Measurements from ENCODE around the gene CDCA8.

CDCA8 gene

DNA sequence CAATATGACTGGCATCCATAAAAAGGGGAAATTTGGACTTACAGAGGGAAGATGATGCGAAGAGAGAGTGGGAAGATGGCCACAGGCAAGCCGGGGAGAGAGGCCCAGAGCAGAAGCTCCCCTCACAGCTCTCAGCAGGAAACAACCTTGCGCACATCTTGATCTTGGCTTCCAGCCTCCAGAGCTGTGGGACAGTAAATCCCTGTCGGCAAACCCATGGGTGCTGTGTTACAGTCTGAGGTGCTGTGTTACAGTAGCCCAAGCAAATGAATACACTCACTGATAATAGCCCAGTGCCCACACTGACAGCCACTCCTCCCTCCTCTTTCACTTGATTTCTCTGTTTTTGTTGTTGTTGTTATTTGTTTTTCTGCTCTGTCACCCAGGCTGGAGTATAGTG is 22.4 kb downstream of the CDCA8 start:
- H3K36me3 Mint-ChIP-seq (ENCODE audit: low read depth): peaks cover under 1% of the 10 kb centered on the region
- H3K9me3 Mint-ChIP-seq: no peaks in the 10 kb centered on the region
- no peak overlapping the region for H3K27ac Mint-ChIP-seq
- H3K4me3 Mint-ChIP-seq: no peak overlapping the region
- no peaks in the 10 kb centered on the region for H3K27me3 Mint-ChIP-seq
- H3K4me1 Mint-ChIP-seq (ENCODE audit: low read depth): no peaks in the 10 kb centered on the region
- intact Hi-C loops (cut with micrococcal nuclease): no loop called here

DNA sequence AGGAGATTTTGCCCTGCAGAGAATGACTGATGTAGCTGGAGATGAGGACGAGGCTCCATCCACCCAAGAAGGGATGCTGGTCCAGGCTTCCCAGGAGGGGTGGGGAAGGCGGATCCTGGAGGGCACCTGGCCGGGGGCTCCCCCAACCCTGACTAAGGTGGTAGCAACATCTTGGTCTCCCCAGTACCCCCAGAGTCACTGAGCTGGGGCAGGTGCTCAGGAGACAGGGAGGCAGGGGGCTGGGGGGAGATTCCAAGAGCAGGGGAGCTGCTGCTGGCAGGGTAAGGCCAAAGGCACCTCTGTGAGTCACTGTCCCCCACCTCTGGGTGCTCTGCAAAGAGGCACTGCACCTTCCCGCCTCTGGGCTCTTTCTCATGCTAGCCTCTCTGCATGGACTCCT is 24.0 kb downstream of the CDCA8 start:
- H3K36me3 Mint-ChIP-seq (ENCODE audit: low read depth): no peaks in the 10 kb centered on the region
- no peak overlapping the region for H3K4me3 Mint-ChIP-seq
- no peaks in the 10 kb centered on the region for H3K4me1 Mint-ChIP-seq (ENCODE audit: low read depth)
- no peaks in the 10 kb centered on the region for H3K9me3 Mint-ChIP-seq
- no peak overlapping the region for H3K27ac Mint-ChIP-seq
- intact Hi-C loops (cut with micrococcal nuclease): no loop called here
- no peaks in the 10 kb centered on the region for H3K27me3 Mint-ChIP-seq

DNA sequence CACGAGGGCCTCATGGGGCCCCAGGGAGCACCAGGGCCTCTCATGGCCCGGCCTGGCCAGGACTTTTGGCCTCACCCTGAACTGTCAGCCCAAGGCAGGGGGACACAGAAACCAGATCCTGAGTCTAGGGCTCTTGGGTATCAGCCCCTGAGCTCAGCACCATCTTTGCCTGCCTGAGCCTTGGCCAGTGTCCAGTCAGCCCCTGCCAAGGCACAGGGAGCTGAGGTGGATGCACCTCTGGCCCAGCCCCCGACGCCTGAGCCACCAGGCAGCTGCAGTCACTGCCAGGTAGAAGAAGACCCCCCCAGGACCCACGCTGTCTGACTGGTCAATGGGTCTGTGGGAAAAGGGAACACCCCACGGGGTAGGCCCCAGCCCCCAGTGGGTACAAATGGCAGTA is 25.3 kb downstream of the CDCA8 start:
- H3K4me1 Mint-ChIP-seq (ENCODE audit: low read depth): no peaks in the 10 kb centered on the region
- no peaks in the 10 kb centered on the region for H3K27me3 Mint-ChIP-seq
- no peaks in the 10 kb centered on the region for H3K36me3 Mint-ChIP-seq (ENCODE audit: low read depth)
- H3K27ac Mint-ChIP-seq: no peak overlapping the region
- intact Hi-C loops (cut with micrococcal nuclease): no loop called here
- H3K9me3 Mint-ChIP-seq: no peaks in the 10 kb centered on the region
- H3K4me3 Mint-ChIP-seq: no peak overlapping the region

DNA sequence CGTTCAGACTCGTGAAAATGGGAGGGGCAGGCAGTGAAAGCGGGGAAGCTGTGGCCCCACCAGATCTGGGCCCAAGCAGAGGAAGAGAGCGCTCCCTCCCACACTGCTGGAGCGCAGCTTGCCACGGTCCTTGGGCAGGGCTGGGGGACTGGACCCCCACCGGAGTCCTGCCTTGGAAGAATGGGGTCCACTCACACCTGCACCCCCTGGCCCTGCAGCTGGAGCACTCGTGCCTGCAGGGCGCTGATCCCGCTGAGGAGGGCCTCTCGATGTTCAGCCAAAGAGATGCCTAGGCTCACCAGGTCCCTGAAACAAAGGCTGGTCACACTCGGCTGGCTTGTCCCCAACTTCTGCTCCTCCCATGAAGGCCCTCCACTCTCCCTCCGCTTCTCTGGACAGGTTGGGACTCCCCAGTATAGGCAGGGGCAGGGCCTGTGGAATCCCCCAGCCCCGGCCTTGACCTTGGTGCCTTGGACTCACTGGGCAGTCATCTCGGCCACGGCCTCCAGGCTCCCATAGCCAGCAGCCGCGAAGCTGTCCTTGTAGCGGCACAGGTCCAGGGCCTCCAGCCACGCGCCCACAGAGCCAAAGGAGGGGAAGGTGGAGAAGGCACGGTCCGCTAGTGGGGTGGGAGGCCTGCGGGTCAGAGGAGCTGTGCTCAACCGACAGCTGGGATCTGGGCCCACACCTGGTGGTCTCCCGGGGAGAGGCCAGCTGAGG is 26.0 kb downstream of the CDCA8 start:
- Mint-ChIP-seq H3K27ac (no peak overlapping the region), H3K4me3 (no peak overlapping the region), H3K4me1 (ENCODE audit: low read depth) (no peaks in the 10 kb centered on the region), H3K27me3 (no peaks in the 10 kb centered on the region), H3K9me3 (no peaks in the 10 kb centered on the region), H3K36me3 (ENCODE audit: low read depth) (no peaks in the 10 kb centered on the region)
- intact Hi-C loops (cut with micrococcal nuclease): no loop called here

DNA sequence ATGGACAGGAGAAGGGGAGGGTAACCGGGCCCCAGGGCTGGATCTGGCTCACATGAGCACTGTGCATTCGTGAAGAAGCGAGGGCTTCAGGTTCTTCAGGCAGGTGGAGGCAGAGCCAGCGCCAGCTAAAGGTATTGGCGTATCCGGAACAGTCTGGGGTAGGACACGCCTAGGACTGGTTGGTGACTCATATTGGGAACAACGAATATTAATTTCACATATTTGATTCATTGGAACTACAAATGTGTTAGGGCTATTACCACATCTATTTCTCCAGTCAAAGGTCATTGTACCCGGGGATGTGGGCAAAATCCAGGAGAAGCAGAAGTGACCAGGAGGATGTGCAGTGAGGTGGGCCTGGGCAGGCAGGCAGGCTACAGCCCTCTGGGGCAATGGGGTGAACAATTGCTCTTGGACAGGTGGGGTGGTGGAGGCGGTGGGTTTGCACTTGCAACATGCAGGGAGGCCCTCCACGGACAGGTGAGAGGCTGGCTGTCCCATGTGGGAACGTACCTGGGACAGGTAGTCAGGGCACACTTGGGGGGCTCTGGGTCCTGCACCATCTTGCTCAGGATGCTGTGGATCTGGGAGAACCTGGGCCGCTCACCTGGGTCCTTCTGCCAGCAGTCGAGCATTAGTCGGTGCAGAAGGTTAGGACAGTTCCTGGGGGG is 26.7 kb downstream of the CDCA8 start:
- Mint-ChIP-seq H3K27ac (no peak overlapping the region), H3K4me3 (no peak overlapping the region), H3K4me1 (ENCODE audit: low read depth) (no peaks in the 10 kb centered on the region), H3K36me3 (ENCODE audit: low read depth) (no peaks in the 10 kb centered on the region), H3K27me3 (no peaks in the 10 kb centered on the region), H3K9me3 (no peaks in the 10 kb centered on the region)
- intact Hi-C loops (cut with micrococcal nuclease): no loop called here

DNA sequence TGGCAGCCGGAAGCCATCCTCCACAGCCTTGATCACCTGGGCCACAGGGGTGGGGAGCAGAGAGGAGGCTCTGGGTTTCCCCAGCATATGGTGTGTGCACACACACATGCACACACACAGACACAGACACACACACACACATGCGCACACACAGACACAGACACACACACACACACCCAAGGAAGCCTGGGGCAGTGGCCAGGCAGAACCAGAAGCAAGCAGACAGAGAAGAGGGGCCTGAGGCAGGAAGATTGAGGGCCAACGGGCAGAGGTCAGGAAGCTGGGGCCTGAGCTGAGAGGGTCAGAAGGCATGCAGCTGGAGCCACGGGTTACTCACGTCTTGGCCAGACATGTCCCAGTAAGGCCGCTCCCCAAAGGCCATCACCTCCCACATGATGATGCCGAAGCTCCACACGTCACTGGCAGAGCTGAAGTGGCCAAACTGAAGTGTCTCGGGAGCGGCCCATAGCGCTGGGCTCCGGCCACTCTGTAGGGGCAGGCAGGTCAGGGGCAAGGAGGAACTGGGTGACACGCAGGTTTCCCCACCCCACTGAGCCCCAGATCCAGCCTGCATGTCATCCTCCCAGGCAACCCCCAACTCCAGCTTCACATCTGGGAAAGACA is 27.4 kb downstream of the CDCA8 start:
- H3K27ac Mint-ChIP-seq: no peak overlapping the region
- H3K4me3 Mint-ChIP-seq: no peak overlapping the region
- H3K27me3 Mint-ChIP-seq: no peaks in the 10 kb centered on the region
- intact Hi-C loops (cut with micrococcal nuclease): no loop called here
- H3K4me1 Mint-ChIP-seq (ENCODE audit: low read depth): no peaks in the 10 kb centered on the region
- no peaks in the 10 kb centered on the region for H3K36me3 Mint-ChIP-seq (ENCODE audit: low read depth)
- H3K9me3 Mint-ChIP-seq: no peaks in the 10 kb centered on the region

DNA sequence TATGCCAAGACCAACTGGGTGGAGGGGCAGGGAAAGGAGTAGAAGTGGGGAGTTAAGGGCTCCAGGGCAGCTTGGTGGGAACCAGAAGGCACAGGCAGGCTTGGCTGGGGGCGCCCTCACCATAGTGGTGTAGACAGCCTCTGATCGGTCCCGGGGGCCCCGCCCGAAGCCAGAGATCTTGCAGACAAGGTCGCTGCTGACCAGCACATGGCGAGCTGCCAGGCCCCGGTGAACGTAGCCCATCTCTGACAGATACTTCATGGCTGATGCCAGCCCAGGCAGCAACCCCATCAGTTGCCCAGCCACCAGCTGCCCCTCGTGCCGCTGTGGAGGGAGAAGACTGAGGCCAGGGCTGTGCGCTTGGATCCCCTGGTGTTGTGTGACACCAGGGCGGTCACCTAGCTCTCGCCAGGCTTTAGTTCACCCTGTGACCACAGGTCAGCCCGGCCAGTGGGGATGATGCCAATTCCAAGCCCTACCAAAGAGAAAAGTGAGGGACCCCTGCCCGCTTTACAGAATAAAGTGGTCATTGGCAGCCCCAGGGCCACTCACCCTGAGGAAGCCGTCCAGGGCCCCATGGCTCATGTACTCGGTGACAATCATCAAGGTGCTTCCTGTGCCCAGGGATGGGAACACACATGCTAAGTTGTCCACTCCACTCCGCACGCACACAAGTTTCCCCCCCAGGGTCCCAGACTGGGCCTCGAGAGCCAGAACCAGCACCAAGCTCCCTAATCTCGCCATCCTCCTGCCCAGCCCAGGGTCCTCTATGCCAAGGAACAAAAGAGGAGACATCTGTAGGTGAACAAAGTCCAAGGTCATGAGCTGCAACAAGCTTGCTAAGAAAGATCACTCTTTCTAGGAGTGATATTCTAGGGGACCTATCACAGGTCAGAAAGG is 28.2 kb downstream of the CDCA8 start:
- Mint-ChIP-seq H3K4me3 (no peak overlapping the region), H3K27ac (no peak overlapping the region), H3K9me3 (no peaks in the 10 kb centered on the region), H3K27me3 (peaks cover 1% of the 10 kb centered on the region), H3K36me3 (ENCODE audit: low read depth) (no peaks in the 10 kb centered on the region), H3K4me1 (ENCODE audit: low read depth) (no peaks in the 10 kb centered on the region)
- intact Hi-C loops (cut with micrococcal nuclease): no loop called here

DNA sequence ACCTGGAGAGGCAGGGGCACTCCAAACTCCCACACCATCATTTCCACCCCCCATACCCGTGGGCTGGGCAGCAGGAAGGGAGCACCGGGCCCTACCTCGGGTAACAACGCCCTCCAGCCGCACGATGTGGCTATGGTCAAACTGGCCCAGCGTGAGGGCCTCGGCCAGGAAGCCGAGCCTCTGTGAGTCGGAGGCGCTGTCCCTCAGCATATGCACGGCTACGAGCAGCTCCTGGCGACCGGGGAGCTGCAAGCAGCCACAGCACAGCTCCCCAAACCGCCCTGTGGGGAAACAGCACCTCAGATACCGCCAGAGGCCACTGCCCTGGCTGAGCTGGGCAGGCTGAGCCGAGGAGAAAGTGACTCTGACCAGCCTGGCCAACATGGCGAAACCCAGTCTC is 29.2 kb downstream of the CDCA8 start:
- Mint-ChIP-seq H3K9me3 (no peaks in the 10 kb centered on the region), H3K27me3 (peaks cover 10% of the 10 kb centered on the region), H3K4me1 (ENCODE audit: low read depth) (no peaks in the 10 kb centered on the region), H3K4me3 (no peak overlapping the region), H3K36me3 (ENCODE audit: low read depth) (no peaks in the 10 kb centered on the region), H3K27ac (no peak overlapping the region)
- intact Hi-C loops (cut with micrococcal nuclease): no loop called here

DNA sequence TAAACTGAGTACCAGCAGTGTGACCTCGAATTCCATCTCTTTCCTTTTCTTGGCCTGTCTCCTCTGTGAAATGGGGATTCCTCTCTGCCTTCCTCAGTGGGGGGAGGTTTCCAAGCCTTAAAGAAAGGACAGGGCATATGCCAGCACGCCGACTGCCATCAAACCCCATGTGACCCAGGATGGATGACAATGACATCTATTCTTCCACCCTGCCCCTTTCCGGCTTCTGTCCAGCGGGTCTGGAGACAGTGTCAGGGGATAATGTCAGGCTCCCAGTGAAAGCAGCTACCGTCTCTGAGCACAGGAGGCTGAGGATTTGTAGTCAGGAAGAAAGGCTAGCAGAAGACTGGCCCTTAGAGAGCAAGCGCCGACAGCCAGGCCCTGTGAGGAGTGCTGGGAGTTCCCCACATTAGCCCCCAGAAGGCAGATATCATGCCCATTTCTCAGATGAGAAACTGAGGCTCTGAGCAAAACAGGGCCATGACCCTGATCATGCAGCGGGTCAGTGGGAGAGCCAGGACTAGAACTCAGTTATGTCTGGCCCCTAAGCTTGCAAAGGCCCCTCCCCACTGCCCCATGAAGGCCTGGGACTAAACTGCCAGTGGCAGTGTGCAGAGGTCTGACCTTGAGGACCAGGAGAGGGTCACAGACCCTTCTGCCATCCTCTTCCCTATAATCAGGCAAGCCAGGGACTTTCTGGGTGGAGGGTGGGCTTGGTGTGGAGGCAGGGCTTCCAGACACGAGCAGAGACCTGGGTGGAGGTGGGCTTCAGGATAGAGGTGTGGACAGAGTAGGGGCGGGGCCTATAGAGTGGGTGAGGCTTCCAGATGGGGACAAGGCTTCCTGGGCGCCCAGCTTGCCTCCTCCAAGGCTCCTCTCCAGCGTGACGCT is 30.1 kb downstream of the CDCA8 start:
- Mint-ChIP-seq H3K27me3 (peaks cover 12% of the 10 kb centered on the region), H3K9me3 (no peaks in the 10 kb centered on the region), H3K36me3 (ENCODE audit: low read depth) (no peaks in the 10 kb centered on the region), H3K4me3 (no peak overlapping the region), H3K4me1 (ENCODE audit: low read depth) (no peaks in the 10 kb centered on the region), H3K27ac (no peak overlapping the region)
- intact Hi-C loops (cut with micrococcal nuclease): no loop called here

DNA sequence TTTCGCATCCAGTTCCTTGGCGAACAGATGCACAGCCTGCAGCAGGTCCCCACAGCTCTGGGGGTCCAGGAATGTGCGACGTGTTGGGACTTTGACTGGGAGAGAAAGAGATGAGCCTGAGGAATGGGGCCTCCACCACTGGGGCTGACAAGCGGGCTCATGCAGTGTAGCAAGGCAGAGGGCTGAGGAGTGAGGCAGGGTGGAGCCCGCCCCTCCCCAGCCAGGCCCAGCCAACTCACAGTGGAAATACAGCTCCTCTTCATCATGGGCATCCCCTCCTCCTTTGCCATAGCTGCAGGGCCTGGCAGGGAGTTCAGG is 30.7 kb downstream of the CDCA8 start:
- Mint-ChIP-seq H3K4me3 (no peak overlapping the region), H3K9me3 (no peaks in the 10 kb centered on the region), H3K27me3 (peaks cover 15% of the 10 kb centered on the region), H3K4me1 (ENCODE audit: low read depth) (no peaks in the 10 kb centered on the region), H3K36me3 (ENCODE audit: low read depth) (no peaks in the 10 kb centered on the region), H3K27ac (no peak overlapping the region)
- intact Hi-C loops (cut with micrococcal nuclease): no loop called here

DNA sequence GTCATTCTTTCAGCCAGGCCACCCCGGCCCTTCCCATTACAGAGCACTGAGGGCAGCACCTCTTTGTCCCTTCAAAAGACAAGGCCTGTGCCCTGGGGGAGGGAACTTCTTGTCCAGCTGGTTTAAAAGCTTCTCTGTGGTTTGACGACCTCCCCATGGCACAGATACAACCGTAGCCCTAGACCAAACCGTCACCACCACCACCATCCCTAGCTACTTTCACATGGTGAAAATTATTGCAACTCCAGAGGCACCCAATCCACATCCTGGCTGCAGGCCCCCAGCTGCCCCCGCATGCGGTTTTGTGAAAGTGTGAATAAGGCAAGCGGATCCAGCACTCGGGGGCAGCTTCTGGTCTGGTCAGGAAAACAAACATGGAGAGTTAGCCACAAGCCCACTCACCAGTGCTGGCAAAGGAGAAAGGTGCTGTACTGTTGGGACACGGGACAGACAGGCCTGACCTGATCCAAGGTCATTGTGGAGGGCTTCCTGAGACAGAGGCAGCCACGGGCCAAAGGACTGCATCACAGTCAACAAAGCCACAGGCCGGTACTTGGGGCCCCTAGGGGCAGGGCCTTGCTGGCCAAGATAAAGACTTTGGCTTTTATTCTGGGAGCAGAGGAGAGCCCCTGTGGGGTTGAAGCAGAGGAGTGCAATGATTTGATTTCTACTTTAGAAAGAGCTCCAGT is 31.2 kb downstream of the CDCA8 start:
- peaks cover 20% of the 10 kb centered on the region for H3K27me3 Mint-ChIP-seq
- H3K36me3 Mint-ChIP-seq (ENCODE audit: low read depth): no peaks in the 10 kb centered on the region
- intact Hi-C loops (cut with micrococcal nuclease): no loop called here
- H3K27ac Mint-ChIP-seq: no peak overlapping the region
- H3K9me3 Mint-ChIP-seq: no peaks in the 10 kb centered on the region
- H3K4me1 Mint-ChIP-seq (ENCODE audit: low read depth): no peaks in the 10 kb centered on the region
- no peak overlapping the region for H3K4me3 Mint-ChIP-seq

DNA sequence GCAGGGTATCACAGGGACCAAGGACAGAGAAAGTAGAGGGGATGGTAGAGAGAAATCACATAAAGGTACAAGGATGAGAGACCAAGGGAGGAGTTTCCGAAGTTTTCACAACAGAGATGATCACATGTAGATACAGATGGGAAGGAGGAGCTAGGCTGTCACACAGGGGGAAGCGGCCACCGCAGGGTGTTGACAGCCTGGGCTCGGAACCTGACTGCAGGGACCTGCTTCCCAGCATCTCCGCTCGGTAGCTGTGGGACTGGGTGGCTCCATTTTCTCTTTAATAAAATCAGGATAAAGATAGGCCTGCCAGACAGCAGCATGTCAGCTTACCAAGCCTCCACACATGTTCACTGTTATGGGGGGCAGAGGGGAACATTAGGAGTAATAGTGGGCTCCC is 32.3 kb downstream of the CDCA8 start:
- Mint-ChIP-seq H3K9me3 (no peaks in the 10 kb centered on the region), H3K4me1 (ENCODE audit: low read depth) (no peaks in the 10 kb centered on the region), H3K36me3 (ENCODE audit: low read depth) (no peaks in the 10 kb centered on the region), H3K27ac (no peak overlapping the region), H3K27me3 (peaks cover 23% of the 10 kb centered on the region), H3K4me3 (no peak overlapping the region)
- intact Hi-C loops (cut with micrococcal nuclease): no loop called here

Data from dendritic cell treated with granulocyte-macrophage colony-stimulating factor and Interleukin-4, amounts not matched to agents 40 ng/mL and 50 ng/mL, for 4 days (primary cell).